A172 (cell line): ENCODE measurements around the gene MX2. TPM values are rescaled to one million over a fixed set of nuclear protein-coding genes. Genes with fewer than 3 reads are reported as not detected.
A peak's percentile ranks its signal among the peaks of the same experiment; 100 is the strongest.

Source experiments
- DNase-seq: peaks from one replicate; pipeline ENCODE4 v3.0.0-alpha.2; 2015; ENCODE audit warnings: low spot score
- total RNA-seq: library from RNA; depleted of rRNA; stranded (reverse); fragments of >200 nt; shearing (Covaris generic); gene quantifications from 2 replicates; pipeline ENCODE4 v1.2.3, GENCODE V29; 2014

MX2 gene
- total RNA-seq, 1 experiment from 2014 or later = 13.2 TPM

- DNase-seq = no peak
Measured at GRCh38 chr21:41363370-41364270, 1.8 kb downstream of the MX2 start.

- no peak for DNase-seq
Measured at GRCh38 chr21:41364308-41364707, 2.5 kb downstream of the MX2 start.

- DNase-seq = no peak
Measured at GRCh38 chr21:41365377-41366107, 3.7 kb downstream of the MX2 start.

GRCh38 chr21:41366522-41367151 lies 4.8 kb downstream of the MX2 start:
- DNase-seq = peak; percentile 92

- no peak for DNase-seq
Measured at GRCh38 chr21:41367301-41367944, 5.6 kb downstream of the MX2 start.

- no peak for DNase-seq
Measured at GRCh38 chr21:41367945-41368734, 6.3 kb downstream of the MX2 start.

- no peak for DNase-seq
Measured at GRCh38 chr21:41368735-41369104, 6.9 kb downstream of the MX2 start.

GRCh38 chr21:41369105-41369919 lies 7.5 kb downstream of the MX2 start:
- DNase-seq = no peak

GRCh38 chr21:41369920-41370839 lies 8.4 kb downstream of the MX2 start:
- no peak for DNase-seq

GRCh38 chr21:41370840-41371684 lies 9.2 kb downstream of the MX2 start:
- peak; percentile 14 for DNase-seq

GRCh38 chr21:41371685-41372030 lies 9.8 kb downstream of the MX2 start:
- no peak for DNase-seq

- DNase-seq = no peak
Measured at GRCh38 chr21:41373253-41373652, 11.4 kb downstream of the MX2 start.

GRCh38 chr21:41373763-41374162 lies 11.9 kb downstream of the MX2 start:
- no peak for DNase-seq

- DNase-seq = no peak
Measured at GRCh38 chr21:41374177-41374712, 12.4 kb downstream of the MX2 start.

GRCh38 chr21:41374867-41375533 lies 13.2 kb downstream of the MX2 start:
- DNase-seq = no peak

GRCh38 chr21:41375875-41376274 lies 14.0 kb downstream of the MX2 start:
- no peak for DNase-seq

GRCh38 chr21:41377715-41378114 lies 15.9 kb downstream of the MX2 start:
- DNase-seq = no peak

- no peak for DNase-seq
Measured at GRCh38 chr21:41378849-41379248, 17.0 kb downstream of the MX2 start.
